ENCODE data around the gene TOMM20L. TPM values are rescaled to one million over a fixed set of nuclear protein-coding genes. Genes with fewer than 3 reads are reported as not detected.
A peak's percentile ranks its signal among the peaks of the same experiment; 100 is the strongest.

The TOMM20L gene
- total RNA-seq, 1 donor: not detected

DNA sequence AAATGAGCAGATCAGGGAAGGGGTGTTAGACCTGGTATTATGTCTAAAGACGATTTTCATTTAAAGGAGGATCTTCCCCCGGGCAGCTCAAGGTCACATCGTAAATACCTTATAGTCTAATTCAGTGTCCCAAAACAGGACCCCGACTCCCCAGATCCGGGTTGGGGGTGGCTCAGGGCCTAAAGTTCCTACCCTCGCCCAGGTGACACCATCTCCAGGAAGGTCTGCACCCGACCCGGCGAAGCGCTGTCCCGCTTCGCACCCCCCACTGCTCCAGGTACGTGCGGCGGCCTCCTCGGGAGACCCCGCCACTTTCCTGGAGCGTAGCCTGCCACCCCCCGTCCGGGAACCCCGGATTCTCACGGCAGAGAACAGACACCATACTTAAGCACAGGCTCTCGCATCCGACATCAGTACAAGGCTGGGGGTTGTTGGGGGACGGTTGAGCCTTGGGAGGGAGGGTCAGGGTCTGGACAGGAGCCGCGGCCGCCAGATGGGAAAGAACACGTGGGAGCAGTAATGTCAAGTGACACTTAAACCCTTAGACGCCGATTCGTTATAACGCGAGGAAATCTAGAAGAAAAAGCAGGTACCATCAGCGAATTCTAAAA, 31.0 kb downstream of the TOMM20L start:
- TF ChIP-seq, protein P1, sequence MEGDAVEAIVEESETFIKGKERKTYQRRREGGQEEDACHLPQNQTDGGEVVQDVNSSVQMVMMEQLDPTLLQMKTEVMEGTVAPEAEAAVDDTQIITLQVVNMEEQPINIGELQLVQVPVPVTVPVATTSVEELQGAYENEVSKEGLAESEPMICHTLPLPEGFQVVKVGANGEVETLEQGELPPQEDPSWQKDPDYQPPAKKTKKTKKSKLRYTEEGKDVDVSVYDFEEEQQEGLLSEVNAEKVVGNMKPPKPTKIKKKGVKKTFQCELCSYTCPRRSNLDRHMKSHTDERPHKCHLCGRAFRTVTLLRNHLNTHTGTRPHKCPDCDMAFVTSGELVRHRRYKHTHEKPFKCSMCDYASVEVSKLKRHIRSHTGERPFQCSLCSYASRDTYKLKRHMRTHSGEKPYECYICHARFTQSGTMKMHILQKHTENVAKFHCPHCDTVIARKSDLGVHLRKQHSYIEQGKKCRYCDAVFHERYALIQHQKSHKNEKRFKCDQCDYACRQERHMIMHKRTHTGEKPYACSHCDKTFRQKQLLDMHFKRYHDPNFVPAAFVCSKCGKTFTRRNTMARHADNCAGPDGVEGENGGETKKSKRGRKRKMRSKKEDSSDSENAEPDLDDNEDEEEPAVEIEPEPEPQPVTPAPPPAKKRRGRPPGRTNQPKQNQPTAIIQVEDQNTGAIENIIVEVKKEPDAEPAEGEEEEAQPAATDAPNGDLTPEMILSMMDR (IDR thresholded peaks at IDR 0.05; ENCODE audit: insufficient read depth, low read length): no peak
- peak; percentile 15 for DNase-seq (ENCODE audit: low read depth)
- H3K4me3 ChIP-seq (ENCODE audit: low read depth, low read length): peak overlapping the region; percentile 96

DNA sequence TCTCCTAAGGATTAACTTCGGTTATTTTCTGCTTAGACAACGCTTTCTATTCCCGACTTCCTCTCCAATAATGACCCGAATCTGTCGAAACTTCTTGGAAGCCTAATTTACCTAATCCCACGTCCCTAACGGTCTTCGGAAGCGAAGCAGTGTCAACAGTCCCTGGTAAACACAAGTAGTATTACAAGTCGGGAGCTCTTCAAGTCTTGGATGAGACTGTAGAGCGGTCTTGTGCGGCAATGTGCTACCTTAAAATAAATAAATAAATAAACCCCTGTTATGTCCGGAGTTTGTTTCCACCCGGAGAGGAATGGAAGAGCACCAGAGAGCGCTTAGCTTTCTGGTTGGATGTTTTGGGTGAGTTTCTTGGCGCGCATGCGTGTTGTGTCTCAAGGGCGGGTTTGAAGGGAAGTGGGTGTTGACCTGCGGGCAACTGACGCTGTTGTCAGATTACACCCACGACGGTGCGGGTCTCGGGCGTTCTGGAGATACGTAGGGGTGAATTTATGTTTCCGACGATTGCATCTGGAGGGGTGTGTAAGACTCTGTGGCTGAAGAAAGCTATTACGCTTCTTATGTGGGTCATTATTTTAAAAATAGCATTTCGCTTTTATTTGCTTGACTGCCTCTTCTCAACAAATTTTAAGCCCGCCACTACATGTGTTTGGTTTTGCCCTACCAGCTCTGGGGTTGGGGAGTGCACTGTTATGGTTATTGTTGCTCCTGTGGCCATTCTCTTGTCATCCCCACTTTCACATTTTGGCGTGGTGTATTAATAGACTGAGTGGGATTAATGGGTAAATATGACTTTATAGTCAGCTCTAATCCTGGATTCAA, 31.8 kb downstream of the TOMM20L start, which contains the start of the genes KIAA0586 and TIMM9:
KIAA0586 (plus strand) TSS at position 439 of the 837 bp plus-strand sequence. CDS start 546 bp downstream, outside the sequence.
TIMM9 (minus strand) TSS at position 251 of the 837 bp plus-strand sequence. CDS start 15,586 bp downstream, outside the sequence.
- peak within 1 kb of the TSS; percentile 96 for H3K4me3 ChIP-seq (ENCODE audit: low read depth, low read length)
- peak; percentile 100 for DNase-seq (ENCODE audit: low read depth)
- TF ChIP-seq, protein P1 (IDR thresholded peaks at IDR 0.05; ENCODE audit: insufficient read depth, low read length): no peak

- TF ChIP-seq, protein P1 (IDR thresholded peaks at IDR 0.05; ENCODE audit: insufficient read depth, low read length): no peak
- peak overlapping the region; percentile 72 for H3K4me3 ChIP-seq (ENCODE audit: low read depth, low read length)
- peak; percentile 65 for DNase-seq (ENCODE audit: low read depth)
Measured at GRCh38 chr14:58428118-58428683, 32.5 kb downstream of the TOMM20L start.

GRCh38 chr14:58430156-58430555, 34.4 kb downstream of the TOMM20L start:
- DNase-seq (ENCODE audit: low read depth): peak; percentile 62
- TF ChIP-seq, protein P1 (IDR thresholded peaks at IDR 0.05; ENCODE audit: insufficient read depth, low read length): no peak
- no peak overlapping the region for H3K4me3 ChIP-seq (ENCODE audit: low read depth, low read length)

DNA sequence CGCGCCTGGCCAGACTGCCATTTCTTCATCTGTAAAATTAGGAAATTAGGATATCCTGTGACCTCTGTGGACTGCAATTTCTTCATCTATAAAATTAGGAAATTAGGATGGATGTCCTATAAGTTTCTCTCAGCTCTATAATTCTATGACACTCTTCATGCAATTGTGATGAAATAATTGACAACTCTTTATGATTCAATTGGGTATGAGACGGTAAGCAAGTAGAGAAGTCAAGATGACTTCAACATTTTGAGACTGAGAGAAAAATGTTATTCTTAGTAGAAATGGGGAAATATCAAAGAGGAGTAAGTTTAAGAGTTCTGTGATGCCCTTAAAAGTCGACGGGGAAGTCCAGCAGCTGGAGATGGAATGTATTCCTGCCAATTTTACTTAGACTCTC, 43.7 kb downstream of the TOMM20L start:
- TF ChIP-seq, protein P1 (IDR thresholded peaks at IDR 0.05; ENCODE audit: insufficient read depth, low read length): no peak
- DNase-seq (ENCODE audit: low read depth): no peak
- no peak overlapping the region for H3K4me3 ChIP-seq (ENCODE audit: low read depth, low read length)

GRCh38 chr14:58444627-58445026, 48.9 kb downstream of the TOMM20L start:
- TF ChIP-seq, protein P1 (IDR thresholded peaks at IDR 0.05; ENCODE audit: insufficient read depth, low read length): no peak
- no peak for DNase-seq (ENCODE audit: low read depth)
- no peak overlapping the region for H3K4me3 ChIP-seq (ENCODE audit: low read depth, low read length)

All from fibroblast of the aortic adventitia (primary cell).